HL-60/S4 (cell line): Measurements from ENCODE around the gene KRTDAP.

Source experiments
- in situ Hi-C: fragments of 300-500 bp; cut with MboI; formaldehyde crosslinking; loops from 2 replicates; pipeline ENCODE4 v1.14.3; 2022; ENCODE audit warnings: low sequenced_read_pairs

The KRTDAP gene, protein sequence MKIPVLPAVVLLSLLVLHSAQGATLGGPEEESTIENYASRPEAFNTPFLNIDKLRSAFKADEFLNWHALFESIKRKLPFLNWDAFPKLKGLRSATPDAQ

DNA sequence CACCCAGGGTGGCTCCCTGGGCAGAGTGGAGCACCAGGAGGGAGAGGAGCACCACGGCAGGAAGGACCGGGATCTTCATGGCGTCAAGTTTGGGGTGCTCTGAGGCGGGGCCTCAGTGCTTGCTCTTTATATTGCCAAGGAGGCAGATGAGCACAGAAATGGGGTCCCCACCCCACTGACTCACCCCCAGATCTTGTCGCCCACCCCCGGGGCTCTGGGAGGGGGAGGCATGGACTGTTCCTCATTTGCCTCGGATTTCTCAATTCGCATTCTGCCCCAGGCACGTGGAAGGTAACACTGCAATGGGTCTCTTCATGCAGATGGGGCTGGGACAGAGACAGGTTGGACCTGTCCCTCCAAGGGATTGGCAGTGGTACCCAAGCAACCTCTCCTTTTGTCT lies at the start of gene KRTDAP:
TSS of gene KRTDAP (minus strand) at position 101 of the 400 bp plus-strand sequence. CDS start at position 79, 22 bp downstream.
- in situ Hi-C loops = no loop called here

- in situ Hi-C loops = no loop called here
These were observed 49.6 kb upstream of the KRTDAP start for GRCh38 chr19:35539850-35540249.

GRCh38 chr19:35539314-35539713 lies 49.0 kb upstream of the KRTDAP start:
- in situ Hi-C loops = no loop called here

DNA sequence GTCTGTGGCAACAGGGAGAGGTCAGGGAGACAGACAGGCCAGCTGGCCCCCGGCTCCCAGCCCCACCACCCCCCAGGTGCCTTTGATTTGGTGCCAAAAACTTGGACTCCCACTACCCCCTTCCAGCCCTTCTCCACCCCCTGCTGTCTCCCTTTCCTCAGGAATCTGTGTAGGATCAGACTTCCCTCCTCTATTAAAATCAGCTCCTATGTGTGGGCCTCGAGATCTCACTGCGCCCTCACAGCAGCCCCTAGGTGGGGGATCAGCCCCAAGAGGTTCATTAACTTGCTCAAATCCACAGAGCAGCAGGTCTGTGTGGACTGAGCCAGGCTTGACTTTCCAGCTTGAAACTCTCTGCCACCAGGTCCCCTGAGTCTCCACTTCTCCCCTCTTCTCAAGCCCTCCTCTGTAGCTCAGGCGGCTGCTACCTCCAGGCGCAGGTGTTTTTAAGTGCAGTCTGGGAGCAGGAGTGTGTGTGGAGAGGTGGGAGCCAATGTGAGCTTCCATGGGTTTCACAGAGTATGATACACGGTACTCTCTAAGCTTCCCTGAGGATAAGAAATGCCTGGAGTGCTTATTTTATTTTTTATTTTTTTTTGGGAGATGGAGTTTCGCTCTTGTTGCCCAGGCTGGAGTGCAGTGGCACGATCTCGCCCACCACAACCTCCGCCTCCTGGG lies 44.7 kb upstream of the KRTDAP start:
- in situ Hi-C loops = no loop called here

GRCh38 chr19:35533822-35534392 lies 43.6 kb upstream of the KRTDAP start:
- in situ Hi-C loops = no loop called here

- in situ Hi-C loops = no loop called here
These were observed 43.0 kb upstream of the KRTDAP start, which contains the start of gene GAPDHS for GRCh38 chr19:35533201-35533821. Gene GAPDHS, plus strand, starts transcription at chr19:35533456. Its CDS starts 72 bp downstream, at chr19:35533528.

- in situ Hi-C loops = no loop called here
These were observed 41.0 kb upstream of the KRTDAP start for GRCh38 chr19:35531291-35531690.

- in situ Hi-C loops = no loop called here
These were observed 39.3 kb upstream of the KRTDAP start for GRCh38 chr19:35529241-35530218.

GRCh38 chr19:35528218-35529038 lies 38.2 kb upstream of the KRTDAP start, which contains the start of gene SBSN:
Gene SBSN, minus strand, starts transcription at chr19:35528311. Its CDS starts 30 bp downstream, at chr19:35528281.
- in situ Hi-C loops = no loop called here

DNA sequence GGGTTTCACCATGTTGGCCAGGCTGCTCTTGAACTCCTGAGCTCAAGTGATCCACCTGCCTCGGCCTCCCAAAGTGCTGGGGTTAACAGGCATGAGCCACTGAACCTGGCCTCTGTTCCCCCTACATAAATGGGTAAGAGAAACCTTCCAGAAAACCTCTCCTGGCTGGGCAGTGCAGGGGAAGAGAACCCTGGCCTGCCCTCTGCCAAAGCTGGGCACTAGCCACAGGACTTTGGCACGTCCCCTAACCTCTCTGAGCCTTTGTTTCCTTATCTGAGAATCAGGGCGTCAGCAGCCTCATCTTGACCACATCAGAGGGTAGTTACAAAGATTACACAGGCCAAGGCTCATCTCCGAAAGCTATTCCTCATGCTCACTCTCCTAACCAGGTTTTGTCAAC lies 35.6 kb upstream of the KRTDAP start:
- in situ Hi-C loops = no loop called here

GRCh38 chr19:35524181-35524837 lies 34.0 kb upstream of the KRTDAP start:
- in situ Hi-C loops = no loop called here

GRCh38 chr19:35522745-35523327 lies 32.6 kb upstream of the KRTDAP start:
- in situ Hi-C loops = no loop called here

- in situ Hi-C loops = no loop called here
These were observed 31.0 kb upstream of the KRTDAP start for GRCh38 chr19:35521124-35521743.

- in situ Hi-C loops = no loop called here
These were observed 29.0 kb upstream of the KRTDAP start for GRCh38 chr19:35519291-35519690.

DNA sequence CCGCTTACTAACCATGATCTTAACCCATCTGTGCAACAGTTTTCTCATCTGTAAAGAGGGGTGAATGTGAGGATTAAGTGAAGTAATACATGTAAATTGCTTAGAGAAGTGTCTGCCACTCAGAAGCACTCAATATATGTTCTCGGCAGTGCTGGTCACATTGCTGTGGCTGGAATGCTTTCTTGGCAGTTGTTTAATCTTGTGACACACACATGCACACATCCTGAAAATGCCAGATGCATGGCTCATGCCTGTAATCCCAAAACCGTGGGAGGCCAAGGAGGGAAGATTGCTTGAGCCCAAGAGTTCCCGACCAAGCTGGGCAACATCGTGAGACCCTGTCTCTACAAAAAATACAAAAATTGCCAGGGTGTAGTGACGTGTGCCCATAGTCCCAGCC lies 28.0 kb upstream of the KRTDAP start:
- in situ Hi-C loops = no loop called here

DNA sequence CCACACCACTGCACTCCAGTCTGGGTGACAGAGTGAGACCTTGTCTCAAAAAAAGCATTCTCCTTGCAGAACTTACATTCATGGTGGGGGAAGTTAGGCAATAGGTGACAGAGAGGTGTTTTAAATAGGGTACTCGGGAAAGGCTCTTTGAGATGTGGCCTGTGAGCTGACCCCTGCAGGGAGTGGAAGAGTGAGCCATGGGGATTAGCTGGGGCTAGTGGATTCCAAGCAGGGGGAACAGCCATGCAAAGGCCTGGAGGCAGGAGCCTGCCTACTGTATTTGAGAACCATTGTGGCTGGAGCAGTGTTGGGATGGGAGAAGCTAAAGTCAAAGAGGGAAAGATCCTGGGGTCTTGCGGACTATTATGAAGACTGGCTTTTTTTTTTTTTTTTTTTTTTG lies 27.1 kb upstream of the KRTDAP start:
- in situ Hi-C loops = no loop called here

DNA sequence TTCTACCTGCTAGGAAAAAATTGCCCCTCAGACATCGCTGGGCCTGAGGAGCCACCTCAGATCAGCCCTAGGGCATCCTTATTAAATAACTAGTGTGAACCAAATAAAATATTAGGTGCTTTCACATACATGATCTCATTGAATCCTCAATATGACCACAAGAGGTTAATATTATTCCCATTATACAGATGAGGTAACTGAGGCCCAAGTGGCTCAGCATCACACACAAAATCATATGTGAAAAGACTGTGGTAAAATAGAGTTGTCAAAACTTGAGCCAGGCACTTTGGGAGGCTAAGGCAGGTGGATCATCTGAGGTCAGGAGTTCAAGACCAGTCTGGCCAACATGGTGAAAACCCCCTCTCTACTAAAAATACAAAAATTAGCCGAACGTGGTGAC lies 26.0 kb upstream of the KRTDAP start:
- in situ Hi-C loops = no loop called here

DNA sequence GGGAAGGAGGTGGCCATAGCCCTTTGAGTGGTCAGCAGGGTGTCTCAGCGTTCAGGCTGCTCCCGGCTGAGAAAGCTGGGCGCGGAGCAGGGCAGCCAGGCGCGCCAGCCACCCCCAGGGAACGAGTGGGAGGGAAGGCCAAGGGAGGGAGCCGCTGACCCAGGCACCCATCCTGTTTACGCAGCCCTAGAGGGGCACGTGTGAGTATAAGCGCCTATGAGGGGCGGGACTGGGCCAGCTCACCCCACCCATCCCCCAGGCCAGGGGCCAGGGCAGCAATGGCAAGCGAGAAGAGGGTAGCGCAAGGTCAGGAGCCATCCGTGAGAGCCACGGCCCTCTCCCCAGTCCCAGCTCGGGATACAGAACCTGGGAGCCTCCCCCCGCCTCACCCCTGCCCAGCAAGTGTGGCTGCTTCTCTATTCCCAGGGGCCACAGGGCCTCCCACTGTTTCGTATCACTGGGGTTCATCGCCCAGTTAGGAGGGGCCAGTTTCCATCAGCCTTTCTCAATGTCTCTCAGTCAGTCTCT lies 24.1 kb upstream of the KRTDAP start:
- in situ Hi-C loops = no loop called here
